HepG2 (cell line): Measurements from ENCODE around the gene ANAPC1. TPM values are rescaled to one million over a fixed set of nuclear protein-coding genes. Genes with fewer than 3 reads are reported as not detected.

Experiments
- BHLHE40 ChIP-seq: IDR thresholded peaks from 2 replicates; pipeline ENCODE4 v1.6.1; 2011; ENCODE audit warnings: low read length, improper control_type of control experiment
- CBFB ChIP-seq: sonication (generic); formaldehyde crosslinking; IDR thresholded peaks from 2 replicates; pipeline ENCODE4 v1.4.0; 2020; ENCODE audit warnings: missing genetic modification reagents
- ETV5 ChIP-seq: IDR thresholded peaks from 2 replicates; pipeline ENCODE4 v1.6.1; 2018; ENCODE audit warnings: missing biosample characterization, missing genetic modification reagents, inconsistent platforms, borderline replicate concordance
- FOXA3 ChIP-seq: IDR thresholded peaks from 2 replicates; pipeline ENCODE4 v1.6.1; 2016; ENCODE audit warnings: missing genetic modification reagents, missing compliant biosample characterization
- HDAC2 ChIP-seq: sonication (generic); formaldehyde crosslinking; IDR thresholded peaks from 2 replicates; pipeline ENCODE4 v1.4.0; 2020; ENCODE audit warnings: missing genetic modification reagents
- ISL2 ChIP-seq: sonication (generic); formaldehyde crosslinking; IDR thresholded peaks from 2 replicates; pipeline ENCODE4 v1.5.0; 2020; ENCODE audit warnings: missing genetic modification reagents
- KDM1A ChIP-seq: IDR thresholded peaks from 2 replicates; pipeline ENCODE4 v1.6.1; 2016; ENCODE audit warnings: missing compliant biosample characterization
- KDM6A ChIP-seq: IDR thresholded peaks from 2 replicates; pipeline ENCODE4 v1.6.1; 2016; ENCODE audit warnings: low read depth
- MED1 ChIP-seq: sonication (generic); formaldehyde crosslinking; IDR thresholded peaks from 2 replicates; pipeline ENCODE4 v1.4.0; 2020; ENCODE audit warnings: missing genetic modification reagents
- MIER2 ChIP-seq: IDR thresholded peaks from 2 replicates; pipeline ENCODE4 v1.6.1; 2016; ENCODE audit warnings: missing biosample characterization, missing genetic modification reagents
- NFRKB ChIP-seq: fragments of 450-650 bp; IDR thresholded peaks from 2 replicates; pipeline ENCODE4 v1.6.1; 2017
- RFX1 ChIP-seq: fragments of 450-650 bp; IDR thresholded peaks from 2 replicates; pipeline ENCODE4 v1.6.1; 2017
- RORA ChIP-seq: sonication (generic); formaldehyde crosslinking; IDR thresholded peaks from 2 replicates; pipeline ENCODE4 v1.5.0; 2020; ENCODE audit warnings: mild to moderate bottlenecking, missing genetic modification reagents, moderate library complexity
- SMC3 ChIP-seq: IDR thresholded peaks from 2 replicates; pipeline ENCODE4 v1.6.1; 2011; ENCODE audit warnings: low read length, improper control_type of control experiment
- SOX5 ChIP-seq: IDR thresholded peaks from 2 replicates; pipeline ENCODE4 v1.6.1; 2016; ENCODE audit warnings: borderline replicate concordance
- STAT5B ChIP-seq: sonication (generic); formaldehyde crosslinking; IDR thresholded peaks from 2 replicates; pipeline ENCODE4 v1.4.0; 2020; ENCODE audit warnings: missing genetic modification reagents
- ZFP1 ChIP-seq: IDR thresholded peaks from 2 replicates; pipeline ENCODE4 v1.6.1; 2016
- ZNF136 ChIP-seq: sonication (generic); formaldehyde crosslinking; IDR thresholded peaks from 2 replicates; pipeline ENCODE4 v1.8.1; 2022; ENCODE audit warnings: low read depth, mild to moderate bottlenecking, moderate library complexity, missing genetic modification reagents
- ZNF224 ChIP-seq: sonication (generic); formaldehyde crosslinking; IDR thresholded peaks from 2 replicates; pipeline ENCODE4 v1.5.0; 2020; ENCODE audit warnings: mild to moderate bottlenecking, missing genetic modification reagents
- ZNF562 ChIP-seq: sonication (generic); formaldehyde crosslinking; IDR thresholded peaks from 2 replicates; pipeline ENCODE4 v1.8.0; 2022; ENCODE audit warnings: missing genetic modification reagents, borderline replicate concordance
- ZNF672 ChIP-seq: sonication (generic); formaldehyde crosslinking; IDR thresholded peaks from 2 replicates; pipeline ENCODE4 v1.8.1; 2022; ENCODE audit warnings: missing genetic modification reagents
- polyA plus RNA-seq, 8 experiments: library from polyadenylated mRNA; depleted of rRNA in 3 of 8; stranded (reverse) in 7 of 8; unstranded in 1 of 8; fragments of >200 nt; fragmentation: Illumina TruSeq in 4 of 8; extraction: Trizol in 4 of 8; gene quantifications; 2 replicates each; pipeline versions ENCODE4 v1.2.1 to v1.2.3, GENCODE V29; 2011 to 2016; ENCODE audit warnings: low read depth in 4 of 8, missing spikeins in 1 of 8, mixed read lengths in 1 of 8; ENCODE audit not compliant: insufficient read depth in 1 of 8
- total RNA-seq, 5 experiments: library from RNA; depleted of rRNA; stranded (reverse); fragments of >200 nt; fragmentation: Illumina TruSeq; extraction: Trizol; gene quantifications; 2 replicates each; pipeline ENCODE4 v1.2.3, GENCODE V29; 2016; ENCODE audit warnings: low read depth in 1 of 5
- TF ChIP-seq, protein P1 (sequence below): sonication (generic); formaldehyde crosslinking; IDR thresholded peaks from 2 replicates; pipeline ENCODE4 v1.5.1; 2020; ENCODE audit warnings: missing genetic modification reagents, mild to moderate bottlenecking, borderline replicate concordance
- TF ChIP-seq, protein P2 (sequence below): sonication (generic); formaldehyde crosslinking; IDR thresholded peaks from 2 replicates; pipeline ENCODE4; 2020; ENCODE audit warnings: missing genetic modification reagents, mild to moderate bottlenecking, borderline replicate concordance
- TF ChIP-seq, protein P3 (sequence below): sonication (generic); formaldehyde crosslinking; IDR thresholded peaks from 2 replicates; pipeline ENCODE4 v1.4.0; 2020; ENCODE audit warnings: mild to moderate bottlenecking, missing genetic modification reagents
- TF ChIP-seq, protein P4 (sequence below): sonication (generic); formaldehyde crosslinking; IDR thresholded peaks from 2 replicates; pipeline ENCODE4 v1.5.1; 2020; ENCODE audit warnings: missing genetic modification reagents, mild to moderate bottlenecking, borderline replicate concordance

Gene ANAPC1
- total and polyA plus RNA-seq, 2 of the 13 experiments (the other 11 are each of a cell fraction or from before 2014, with no cell fraction given) = 50.0 to 89.7 TPM

DNA sequence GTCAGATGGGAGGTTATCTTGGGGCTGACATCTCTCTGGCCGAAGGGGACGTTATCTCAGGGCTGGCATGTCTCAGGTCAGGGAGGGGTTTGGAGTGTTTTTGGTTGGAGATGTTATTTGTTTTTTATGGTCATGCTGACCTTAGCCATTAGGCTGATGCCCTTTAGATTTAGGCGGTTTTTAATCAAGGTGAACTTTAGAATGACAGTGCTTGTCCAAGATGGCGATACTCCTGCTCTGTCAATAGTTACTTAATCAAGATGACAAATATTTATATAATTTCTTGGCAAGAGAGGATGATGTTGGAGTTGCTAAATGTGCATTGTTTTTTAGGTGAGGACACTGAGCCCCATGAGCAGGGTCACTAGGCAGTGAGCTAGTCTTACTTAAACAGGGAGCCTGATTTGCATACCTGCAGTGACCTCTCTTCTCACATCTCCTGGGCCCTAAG, 48.9 kb upstream of the ANAPC1 start (continued):
- peak; percentile 36; the same call in 1 of the 2 replicates for TF ChIP-seq MED1 (CRISPR knock-in tag)
- no peak for TF ChIP-seq KDM6A
- no peak for TF ChIP-seq ETV5 (CRISPR knock-in tag)
- peak; percentile 31; the same call in 1 of the 2 replicates for TF ChIP-seq FOXA3 (CRISPR knock-in tag)
- TF ChIP-seq ZNF136 = no peak
- TF ChIP-seq BHLHE40 = no peak
- no peak for TF ChIP-seq RFX1
- no peak for TF ChIP-seq STAT5B (CRISPR knock-in tag)
- TF ChIP-seq, protein P1, sequence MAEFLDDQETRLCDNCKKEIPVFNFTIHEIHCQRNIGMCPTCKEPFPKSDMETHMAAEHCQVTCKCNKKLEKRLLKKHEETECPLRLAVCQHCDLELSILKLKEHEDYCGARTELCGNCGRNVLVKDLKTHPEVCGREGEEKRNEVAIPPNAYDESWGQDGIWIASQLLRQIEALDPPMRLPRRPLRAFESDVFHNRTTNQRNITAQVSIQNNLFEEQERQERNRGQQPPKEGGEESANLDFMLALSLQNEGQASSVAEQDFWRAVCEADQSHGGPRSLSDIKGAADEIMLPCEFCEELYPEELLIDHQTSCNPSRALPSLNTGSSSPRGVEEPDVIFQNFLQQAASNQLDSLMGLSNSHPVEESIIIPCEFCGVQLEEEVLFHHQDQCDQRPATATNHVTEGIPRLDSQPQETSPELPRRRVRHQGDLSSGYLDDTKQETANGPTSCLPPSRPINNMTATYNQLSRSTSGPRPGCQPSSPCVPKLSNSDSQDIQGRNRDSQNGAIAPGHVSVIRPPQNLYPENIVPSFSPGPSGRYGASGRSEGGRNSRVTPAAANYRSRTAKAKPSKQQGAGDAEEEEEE (CRISPR knock-in tag) = no peak
- peak; percentile 61; the same call in 1 of the 2 replicates for TF ChIP-seq SOX5 (CRISPR knock-in tag)
- no peak for TF ChIP-seq ZNF562 (CRISPR knock-in tag)
- no peak for TF ChIP-seq MIER2 (CRISPR knock-in tag)
- no peak for TF ChIP-seq CBFB (CRISPR knock-in tag)
- no peak for TF ChIP-seq ZNF672 (CRISPR knock-in tag)
- TF ChIP-seq, protein P2, sequence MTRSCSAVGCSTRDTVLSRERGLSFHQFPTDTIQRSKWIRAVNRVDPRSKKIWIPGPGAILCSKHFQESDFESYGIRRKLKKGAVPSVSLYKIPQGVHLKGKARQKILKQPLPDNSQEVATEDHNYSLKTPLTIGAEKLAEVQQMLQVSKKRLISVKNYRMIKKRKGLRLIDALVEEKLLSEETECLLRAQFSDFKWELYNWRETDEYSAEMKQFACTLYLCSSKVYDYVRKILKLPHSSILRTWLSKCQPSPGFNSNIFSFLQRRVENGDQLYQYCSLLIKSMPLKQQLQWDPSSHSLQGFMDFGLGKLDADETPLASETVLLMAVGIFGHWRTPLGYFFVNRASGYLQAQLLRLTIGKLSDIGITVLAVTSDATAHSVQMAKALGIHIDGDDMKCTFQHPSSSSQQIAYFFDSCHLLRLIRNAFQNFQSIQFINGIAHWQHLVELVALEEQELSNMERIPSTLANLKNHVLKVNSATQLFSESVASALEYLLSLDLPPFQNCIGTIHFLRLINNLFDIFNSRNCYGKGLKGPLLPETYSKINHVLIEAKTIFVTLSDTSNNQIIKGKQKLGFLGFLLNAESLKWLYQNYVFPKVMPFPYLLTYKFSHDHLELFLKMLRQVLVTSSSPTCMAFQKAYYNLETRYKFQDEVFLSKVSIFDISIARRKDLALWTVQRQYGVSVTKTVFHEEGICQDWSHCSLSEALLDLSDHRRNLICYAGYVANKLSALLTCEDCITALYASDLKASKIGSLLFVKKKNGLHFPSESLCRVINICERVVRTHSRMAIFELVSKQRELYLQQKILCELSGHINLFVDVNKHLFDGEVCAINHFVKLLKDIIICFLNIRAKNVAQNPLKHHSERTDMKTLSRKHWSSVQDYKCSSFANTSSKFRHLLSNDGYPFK = no peak
- TF ChIP-seq RORA (CRISPR knock-in tag) = no peak
- TF ChIP-seq ZFP1 (CRISPR knock-in tag) = no peak
- TF ChIP-seq NFRKB = no peak
- TF ChIP-seq, protein P3, sequence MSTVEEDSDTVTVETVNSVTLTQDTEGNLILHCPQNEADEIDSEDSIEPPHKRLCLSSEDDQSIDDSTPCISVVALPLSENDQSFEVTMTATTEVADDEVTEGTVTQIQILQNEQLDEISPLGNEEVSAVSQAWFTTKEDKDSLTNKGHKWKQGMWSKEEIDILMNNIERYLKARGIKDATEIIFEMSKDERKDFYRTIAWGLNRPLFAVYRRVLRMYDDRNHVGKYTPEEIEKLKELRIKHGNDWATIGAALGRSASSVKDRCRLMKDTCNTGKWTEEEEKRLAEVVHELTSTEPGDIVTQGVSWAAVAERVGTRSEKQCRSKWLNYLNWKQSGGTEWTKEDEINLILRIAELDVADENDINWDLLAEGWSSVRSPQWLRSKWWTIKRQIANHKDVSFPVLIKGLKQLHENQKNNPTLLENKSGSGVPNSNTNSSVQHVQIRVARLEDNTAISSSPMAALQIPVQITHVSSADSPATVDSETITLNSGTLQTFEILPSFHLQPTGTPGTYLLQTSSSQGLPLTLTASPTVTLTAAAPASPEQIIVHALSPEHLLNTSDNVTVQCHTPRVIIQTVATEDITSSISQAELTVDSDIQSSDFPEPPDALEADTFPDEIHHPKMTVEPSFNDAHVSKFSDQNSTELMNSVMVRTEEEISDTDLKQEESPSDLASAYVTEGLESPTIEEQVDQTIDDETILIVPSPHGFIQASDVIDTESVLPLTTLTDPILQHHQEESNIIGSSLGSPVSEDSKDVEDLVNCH = no peak
- TF ChIP-seq HDAC2 = peak; percentile 48; the same call in 1 of the 2 replicates
- no peak for TF ChIP-seq ZNF224 (CRISPR knock-in tag)
- TF ChIP-seq, protein P4, sequence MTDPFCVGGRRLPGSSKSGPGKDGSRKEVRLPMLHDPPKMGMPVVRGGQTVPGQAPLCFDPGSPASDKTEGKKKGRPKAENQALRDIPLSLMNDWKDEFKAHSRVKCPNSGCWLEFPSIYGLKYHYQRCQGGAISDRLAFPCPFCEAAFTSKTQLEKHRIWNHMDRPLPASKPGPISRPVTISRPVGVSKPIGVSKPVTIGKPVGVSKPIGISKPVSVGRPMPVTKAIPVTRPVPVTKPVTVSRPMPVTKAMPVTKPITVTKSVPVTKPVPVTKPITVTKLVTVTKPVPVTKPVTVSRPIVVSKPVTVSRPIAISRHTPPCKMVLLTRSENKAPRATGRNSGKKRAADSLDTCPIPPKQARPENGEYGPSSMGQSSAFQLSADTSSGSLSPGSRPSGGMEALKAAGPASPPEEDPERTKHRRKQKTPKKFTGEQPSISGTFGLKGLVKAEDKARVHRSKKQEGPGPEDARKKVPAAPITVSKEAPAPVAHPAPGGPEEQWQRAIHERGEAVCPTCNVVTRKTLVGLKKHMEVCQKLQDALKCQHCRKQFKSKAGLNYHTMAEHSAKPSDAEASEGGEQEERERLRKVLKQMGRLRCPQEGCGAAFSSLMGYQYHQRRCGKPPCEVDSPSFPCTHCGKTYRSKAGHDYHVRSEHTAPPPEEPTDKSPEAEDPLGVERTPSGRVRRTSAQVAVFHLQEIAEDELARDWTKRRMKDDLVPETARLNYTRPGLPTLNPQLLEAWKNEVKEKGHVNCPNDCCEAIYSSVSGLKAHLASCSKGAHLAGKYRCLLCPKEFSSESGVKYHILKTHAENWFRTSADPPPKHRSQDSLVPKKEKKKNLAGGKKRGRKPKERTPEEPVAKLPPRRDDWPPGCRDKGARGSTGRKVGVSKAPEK (CRISPR knock-in tag) = no peak
- TF ChIP-seq ISL2 (CRISPR knock-in tag) = peak; percentile 79
- TF ChIP-seq KDM1A (CRISPR knock-in tag) = no peak
- TF ChIP-seq SMC3 = no peak
